SU-DHL-6 (cell line): Measurements from ENCODE around the gene DDX11.
"Not testable (repeated sequence)": the region's sequence is repeated elsewhere in the genome, so short reads cannot be mapped to it uniquely, and the experiment has no call there.

Experiments
- H2AFZ ChIP-seq: fragments of 200-600 bp; sonication (generic); 2 replicates; pipeline ENCODE4 v1.6.1; 2014; ENCODE audit warnings: low read depth, mild to moderate bottlenecking, moderate library complexity, mixed read lengths, antibody characterized with exemption, low read length; ENCODE audit not compliant: severe bottlenecking
- H3F3A ChIP-seq: fragments of 200-600 bp; shearing (Covaris generic); 2 replicates; pipeline ENCODE4 v1.6.0; 2016; ENCODE audit warnings: antibody characterized with exemption, mild to moderate bottlenecking; ENCODE audit not compliant: insufficient read depth
- H3K27ac ChIP-seq: fragments of 200-600 bp; sonication (generic); 2 replicates; pipeline ENCODE4 v1.5.1; 2016; ENCODE audit warnings: low read depth, mild to moderate bottlenecking, low read length, moderate library complexity, mixed read lengths
- H3K27me3 ChIP-seq: fragments of 200-600 bp; sonication (generic), shearing (Covaris generic); 2 replicates; pipeline ENCODE4 v1.6.0; 2014; ENCODE audit warnings: mild to moderate bottlenecking, low read length
- H3K36me3 ChIP-seq: fragments of 200-600 bp; sonication (generic); 2 replicates; pipeline ENCODE4 v1.6.1; 2014; ENCODE audit warnings: mild to moderate bottlenecking, low read length, mixed read lengths
- H3K4me2 ChIP-seq: fragments of 300-600, 200-600 bp; shearing (Covaris generic), sonication (generic); 2 replicates; pipeline ENCODE4 v1.6.0; 2014; ENCODE audit warnings: low read length, low read depth, mild to moderate bottlenecking; ENCODE audit not compliant: poor library complexity, severe bottlenecking
- H3K4me3 ChIP-seq: fragments of 200-600 bp; sonication (generic); 2 replicates; pipeline ENCODE4 v1.5.1; 2014; ENCODE audit warnings: antibody characterized with exemption, low read length, mild to moderate bottlenecking, mixed read lengths; ENCODE audit not compliant: insufficient read depth, poor library complexity, severe bottlenecking
- H3K79me2 ChIP-seq: fragments of 200-600 bp; sonication (generic); 2 replicates; pipeline ENCODE4 v1.6.1; 2014; ENCODE audit warnings: mild to moderate bottlenecking, low read length, moderate library complexity; ENCODE audit not compliant: insufficient read depth
- H3K9ac ChIP-seq: fragments of 200-600 bp; sonication (generic); 2 replicates; pipeline ENCODE4 v1.7.0; 2014; ENCODE audit warnings: mild to moderate bottlenecking, low read length
- H3K9me2 ChIP-seq: fragments of 200-600 bp; sonication (generic); replicated peaks from 2 replicates; pipeline ENCODE4 v1.6.1; 2014; ENCODE audit warnings: low read length; ENCODE audit not compliant: insufficient read depth
- H3K9me3 ChIP-seq: fragments of 200-600 bp; sonication (generic); 2 replicates; pipeline ENCODE4 v1.6.1; 2014; ENCODE audit warnings: low read length, mixed read lengths; ENCODE audit not compliant: insufficient read depth
- H4K20me1 ChIP-seq: fragments of 200-600 bp; sonication (generic); 2 replicates; pipeline ENCODE4 v1.6.1; 2014; ENCODE audit warnings: low read depth, mild to moderate bottlenecking, antibody characterized with exemption, low read length, moderate library complexity, mixed read lengths
- EZH2phosphoT487 ChIP-seq: fragments of 200-600 bp; sonication (generic), shearing (Covaris generic); conservative IDR thresholded peaks from 2 replicates; pipeline ENCODE4 v1.6.1; 2018; ENCODE audit warnings: mild to moderate bottlenecking, antibody characterized with exemption, low read length, moderate library complexity, mixed read lengths
- TF ChIP-seq, protein P1 (sequence below): fragments of 200-600 bp; sonication (generic); IDR thresholded peaks from one replicate; pipeline ENCODE4 v1.5.1; 2017; ENCODE audit warnings: antibody characterized with exemption, mild to moderate bottlenecking, low read length, moderate library complexity; ENCODE audit not compliant: insufficient read depth, poor library complexity, severe bottlenecking

DDX11 gene

GRCh38 chr12:31041033-31041564, 32.6 kb upstream of the DDX11 start:
- H3K9ac ChIP-seq, result no peak overlapping the region
- no peak overlapping the region for H3K4me2 ChIP-seq

GRCh38 chr12:31050143-31050542, 23.5 kb upstream of the DDX11 start:
- not testable (repeated sequence) for H3K9ac ChIP-seq, H4K20me1 ChIP-seq, H3K9me2 ChIP-seq, H3F3A ChIP-seq, H3K27me3 ChIP-seq, H3K9me3 ChIP-seq, H3K4me2 ChIP-seq, H3K4me3 ChIP-seq, H3K36me3 ChIP-seq, H3K27ac ChIP-seq, H3K79me2 ChIP-seq, H2AFZ ChIP-seq

More at GRCh38 chr12:31041033-31041564, 32.6 kb upstream of the DDX11 start:
- no peaks in the 10 kb centered on the region for H3K9me3 ChIP-seq
- no peak overlapping the region for H3K4me3 ChIP-seq
- H3K27ac ChIP-seq, result no peak overlapping the region
- no peaks in the 10 kb centered on the region for H3K36me3 ChIP-seq
- no peak for TF ChIP-seq EZH2phosphoT487
- TF ChIP-seq, protein P1, sequence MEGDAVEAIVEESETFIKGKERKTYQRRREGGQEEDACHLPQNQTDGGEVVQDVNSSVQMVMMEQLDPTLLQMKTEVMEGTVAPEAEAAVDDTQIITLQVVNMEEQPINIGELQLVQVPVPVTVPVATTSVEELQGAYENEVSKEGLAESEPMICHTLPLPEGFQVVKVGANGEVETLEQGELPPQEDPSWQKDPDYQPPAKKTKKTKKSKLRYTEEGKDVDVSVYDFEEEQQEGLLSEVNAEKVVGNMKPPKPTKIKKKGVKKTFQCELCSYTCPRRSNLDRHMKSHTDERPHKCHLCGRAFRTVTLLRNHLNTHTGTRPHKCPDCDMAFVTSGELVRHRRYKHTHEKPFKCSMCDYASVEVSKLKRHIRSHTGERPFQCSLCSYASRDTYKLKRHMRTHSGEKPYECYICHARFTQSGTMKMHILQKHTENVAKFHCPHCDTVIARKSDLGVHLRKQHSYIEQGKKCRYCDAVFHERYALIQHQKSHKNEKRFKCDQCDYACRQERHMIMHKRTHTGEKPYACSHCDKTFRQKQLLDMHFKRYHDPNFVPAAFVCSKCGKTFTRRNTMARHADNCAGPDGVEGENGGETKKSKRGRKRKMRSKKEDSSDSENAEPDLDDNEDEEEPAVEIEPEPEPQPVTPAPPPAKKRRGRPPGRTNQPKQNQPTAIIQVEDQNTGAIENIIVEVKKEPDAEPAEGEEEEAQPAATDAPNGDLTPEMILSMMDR, result no peak
- H3F3A ChIP-seq, result no peaks in the 10 kb centered on the region
- H2AFZ ChIP-seq, result no peak overlapping the region
- H4K20me1 ChIP-seq, result no peaks in the 10 kb centered on the region
- no peaks in the 10 kb centered on the region for H3K9me2 ChIP-seq
- no peaks in the 10 kb centered on the region for H3K27me3 ChIP-seq
- H3K79me2 ChIP-seq, result no peaks in the 10 kb centered on the region

GRCh38 chr12:31050548-31050947, 23.1 kb upstream of the DDX11 start:
- not testable (repeated sequence) for H3K4me2 ChIP-seq, H3K9me3 ChIP-seq, H3K4me3 ChIP-seq, H3F3A ChIP-seq, H3K79me2 ChIP-seq, H2AFZ ChIP-seq, H3K9me2 ChIP-seq, H4K20me1 ChIP-seq, H3K36me3 ChIP-seq, H3K27me3 ChIP-seq, H3K9ac ChIP-seq, H3K27ac ChIP-seq

DNA sequence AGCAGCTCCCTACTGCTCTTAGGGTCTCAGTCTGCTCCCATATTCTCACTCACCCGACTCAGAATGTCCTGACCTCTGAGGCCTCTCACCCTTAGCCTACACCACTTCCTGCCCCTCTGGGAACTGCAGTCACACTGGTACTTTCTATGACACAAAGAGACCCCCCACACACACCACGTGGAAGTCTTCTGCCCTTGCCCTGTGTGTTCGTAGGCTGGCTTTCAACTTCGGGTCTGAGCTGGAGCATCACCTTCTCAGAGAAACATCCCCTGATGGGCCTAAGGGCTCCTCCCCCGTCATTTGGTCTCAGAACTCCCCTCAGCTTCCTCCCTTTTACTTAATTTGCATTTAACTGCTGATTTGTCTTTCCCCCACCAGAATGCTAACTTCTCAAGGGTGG, 22.0 kb upstream of the DDX11 start:
- H2AFZ ChIP-seq, H3K27ac ChIP-seq, H3K4me2 ChIP-seq, H3F3A ChIP-seq, H3K9ac ChIP-seq, H3K9me3 ChIP-seq, H3K36me3 ChIP-seq, H3K4me3 ChIP-seq, H3K9me2 ChIP-seq, H4K20me1 ChIP-seq, H3K27me3 ChIP-seq, H3K79me2 ChIP-seq: not testable (repeated sequence)

DNA sequence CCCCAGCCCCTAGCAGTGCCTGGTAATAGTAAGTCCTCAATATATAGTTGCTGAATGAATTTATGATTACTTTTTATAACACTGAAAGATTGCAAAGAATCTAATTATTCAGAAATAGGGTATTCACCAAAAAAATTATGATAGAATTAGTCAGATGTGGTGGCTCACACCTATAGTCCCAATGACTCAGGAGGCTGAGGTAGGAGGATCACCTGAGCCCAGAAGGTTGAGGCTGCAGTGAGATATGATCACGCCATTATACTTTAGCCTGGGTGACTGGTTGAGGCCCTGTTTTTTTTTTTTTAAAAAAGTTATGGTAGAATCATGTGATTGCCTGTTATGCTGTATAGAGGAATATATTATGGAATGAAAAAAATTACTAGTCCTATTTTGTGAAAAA, 21.5 kb upstream of the DDX11 start:
- H3K27ac ChIP-seq, H3K9me2 ChIP-seq, H3K4me2 ChIP-seq, H2AFZ ChIP-seq, H4K20me1 ChIP-seq, H3F3A ChIP-seq, H3K27me3 ChIP-seq, H3K79me2 ChIP-seq, H3K9ac ChIP-seq, H3K36me3 ChIP-seq, H3K9me3 ChIP-seq, H3K4me3 ChIP-seq: not testable (repeated sequence)

DNA sequence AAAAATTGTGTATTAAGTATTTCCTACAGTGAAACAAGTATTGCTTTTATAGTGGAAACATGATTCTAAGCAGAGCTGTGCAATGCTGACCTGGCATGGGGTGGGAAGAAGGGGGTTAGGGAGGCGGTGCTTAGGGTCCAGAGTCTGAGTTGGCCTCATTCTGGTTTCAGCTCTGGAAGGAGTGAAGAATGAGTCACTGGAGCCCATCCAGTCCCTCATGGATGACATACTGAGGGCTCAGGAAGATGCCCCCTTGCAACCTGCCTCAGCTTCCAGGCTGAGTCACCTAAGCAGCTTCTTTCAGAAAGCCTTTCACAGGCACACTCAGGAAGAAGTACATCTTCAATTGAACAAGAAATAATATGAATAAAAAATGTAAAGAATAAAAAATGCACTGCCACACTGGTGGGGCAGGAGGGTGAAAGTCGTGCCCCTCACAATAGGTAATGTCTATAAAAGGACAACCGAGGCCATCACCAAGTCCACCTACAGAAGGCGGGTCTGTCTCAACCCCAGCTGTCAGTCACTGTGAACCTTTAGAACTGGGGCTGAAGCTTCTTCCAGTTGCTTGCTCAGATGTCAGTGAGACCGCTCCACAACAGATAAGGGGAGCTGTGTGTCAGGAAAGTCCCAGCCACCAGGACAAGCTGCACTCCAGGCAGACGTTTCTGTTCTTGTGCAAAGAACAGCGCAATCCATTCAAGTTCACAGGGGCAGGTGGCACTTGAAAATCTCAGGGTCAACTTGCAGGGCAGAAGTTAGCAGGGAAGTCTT, 20.8 kb upstream of the DDX11 start:
- H3K27me3 ChIP-seq, H3K79me2 ChIP-seq, H3K9ac ChIP-seq, H3K36me3 ChIP-seq, H3K9me2 ChIP-seq, H3K4me2 ChIP-seq, H4K20me1 ChIP-seq, H3F3A ChIP-seq, H3K4me3 ChIP-seq, H2AFZ ChIP-seq, H3K9me3 ChIP-seq, H3K27ac ChIP-seq: not testable (repeated sequence)

DNA sequence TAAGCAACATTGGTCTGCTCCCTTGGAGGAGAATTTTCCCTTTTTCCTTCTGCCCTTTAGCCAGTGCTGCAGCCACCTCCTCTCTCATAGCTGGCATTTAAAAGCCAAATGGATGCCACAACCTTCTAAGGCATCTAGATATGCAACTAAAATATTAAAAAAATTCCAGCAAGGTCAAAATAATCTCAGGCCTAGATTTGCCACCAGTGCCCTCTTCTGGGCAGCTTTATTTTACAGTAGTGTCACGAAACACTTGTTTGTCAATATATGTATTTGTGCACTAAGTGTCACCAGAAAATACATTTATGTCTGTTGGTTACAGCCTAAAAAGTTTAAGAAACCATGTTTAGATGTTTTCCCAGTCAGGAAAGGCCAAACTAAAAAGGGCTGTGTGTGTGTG, 19.7 kb upstream of the DDX11 start:
- H3K4me2 ChIP-seq, H3K9ac ChIP-seq, H3K27me3 ChIP-seq, H3K4me3 ChIP-seq, H3K9me2 ChIP-seq, H4K20me1 ChIP-seq, H3K27ac ChIP-seq, H3F3A ChIP-seq, H3K79me2 ChIP-seq, H3K36me3 ChIP-seq, H2AFZ ChIP-seq, H3K9me3 ChIP-seq: not testable (repeated sequence)
